Activated T-cell treated with anti-CD3 and anti-CD28 coated beads, Interleukin-2, amount 50 U/mL, for 72 hours (primary cell): Measurements from ENCODE around the gene ESYT3. TPM values are rescaled to one million over a fixed set of nuclear protein-coding genes. Genes with fewer than 3 reads are reported as not detected.
"Not testable (repeated sequence)": the region's sequence is repeated elsewhere in the genome, so short reads cannot be mapped to it uniquely, and the experiment has no call there.

Experiments
- ATAC-seq, 2 donors: fragments of 150-1000 bp; cut with Tn5 transposase; replicated peaks in 1 of 2; 2 replicates each; pipeline ENCODE4 v1.10.0; 2021; ENCODE audit warnings: moderate library complexity in 2 of 2, mild to moderate bottlenecking in 1 of 2
- DNase-seq, 2 donors: peaks; one replicate each; pipeline ENCODE4 v3.0.0; 2021 to 2022; ENCODE audit warnings: mixed read lengths in 1 of 2
- H3K27ac Mint-ChIP-seq: one replicate; pipeline ENCODE4 v1.8.0; 2022; ENCODE audit warnings: mild to moderate bottlenecking, moderate library complexity, mixed read lengths
- H3K27me3 Mint-ChIP-seq: one replicate; pipeline ENCODE4 v1.8.0; 2022; ENCODE audit warnings: low read depth, mixed read lengths
- H3K36me3 Mint-ChIP-seq, 2 donors: one replicate each; pipeline ENCODE4 v1.8.0; 2022; ENCODE audit warnings: mixed read lengths in 2 of 2, mild to moderate bottlenecking in 1 of 2; ENCODE audit not compliant: insufficient read depth in 2 of 2
- H3K4me1 Mint-ChIP-seq: one replicate; pipeline ENCODE4 v1.8.0; 2022; ENCODE audit warnings: low read depth, mixed read lengths
- H3K4me3 Mint-ChIP-seq, 2 donors: one replicate each; pipeline ENCODE4 v1.8.0; 2022; ENCODE audit warnings: mild to moderate bottlenecking in 2 of 2, mixed read lengths in 2 of 2, moderate library complexity in 2 of 2
- H3K9me3 Mint-ChIP-seq, 2 donors: one replicate each; pipeline ENCODE4 v1.8.0; 2022; ENCODE audit warnings: mixed read lengths in 2 of 2
- total RNA-seq, 2 donors: library from RNA; stranded (reverse); gene quantifications; one replicate each; pipeline ENCODE4 v1.2.3, GENCODE V29; 2022

ESYT3 gene
- total RNA-seq, 2 donors from 2014 or later, result 0.22 to 1.1 TPM

- Mint-ChIP-seq H3K27me3 (no peaks in the 10 kb centered on the region), H3K4me1 (peaks cover 15% of the 10 kb centered on the region), H3K36me3 (peaks cover 0 to 3% of the 10 kb centered on the region in 2 donors), H3K27ac (no peak overlapping the region), H3K4me3 (no peak overlapping the region), H3K9me3 (no peaks in the 10 kb centered on the region)
- DNase-seq (no peak), ATAC-seq (no peak)
Measured at GRCh38 chr3:138509586-138509985, 75.2 kb downstream of the ESYT3 start.

- Mint-ChIP-seq H3K9me3 (no peaks in the 10 kb centered on the region), H3K27me3 (no peaks in the 10 kb centered on the region), H3K36me3 (peaks cover 0 to 7% of the 10 kb centered on the region in 2 donors)
Measured at GRCh38 chr3:138511945-138512344, 77.5 kb downstream of the ESYT3 start.

GRCh38 chr3:138513090-138513843 lies 78.9 kb downstream of the ESYT3 start:
- H3K9me3 Mint-ChIP-seq, result no peaks in the 10 kb centered on the region
- H3K4me1 Mint-ChIP-seq, result peaks cover 15% of the 10 kb centered on the region
- H3K27me3 Mint-ChIP-seq, result no peaks in the 10 kb centered on the region
- peak overlapping the region; percentile 3 to 19 for H3K4me3 Mint-ChIP-seq
- H3K36me3 Mint-ChIP-seq, result peaks cover 2 to 14% of the 10 kb centered on the region in 2 donors
- ATAC-seq (peak; percentile 94 to 98), DNase-seq (peak; percentile 8 to 11)
- peak overlapping the region; percentile 1 for H3K27ac Mint-ChIP-seq

More at GRCh38 chr3:138511945-138512344, 77.5 kb downstream of the ESYT3 start:
- H3K27ac Mint-ChIP-seq, result no peak overlapping the region
- ATAC-seq (no peak), DNase-seq (no peak)
- H3K4me1 Mint-ChIP-seq, result peaks cover 15% of the 10 kb centered on the region
- H3K4me3 Mint-ChIP-seq, result no peak overlapping the region

GRCh38 chr3:138521445-138521844 lies 87.0 kb downstream of the ESYT3 start:
- H3K9me3 Mint-ChIP-seq, H3K27me3 Mint-ChIP-seq: not testable (repeated sequence)
- H3K36me3 Mint-ChIP-seq, result peaks cover 13 to 46% of the 10 kb centered on the region in 2 donors

More at GRCh38 chr3:138521445-138521844, 87.0 kb downstream of the ESYT3 start:
- ATAC-seq, H3K4me3 Mint-ChIP-seq, H3K27ac Mint-ChIP-seq, H3K4me1 Mint-ChIP-seq, DNase-seq: not testable (repeated sequence)

Other genes with a start within 250 kb of the ESYT3 start
- gene ARMC8, start 247.3 kb upstream of the ESYT3 start, total RNA-seq, result 10 to 100 TPM; 36.8 to 40.2 TPM
- gene NME9, start 104.8 kb upstream of the ESYT3 start, total RNA-seq, result under 1 TPM; 0.53 to 0.58 TPM
- under 1 TPM; 0.19 to 0.72 TPM for gene MRAS, start 86.0 kb upstream of the ESYT3 start, total RNA-seq
- gene CEP70, start 159.6 kb downstream of the ESYT3 start, total RNA-seq, result 10 to 100 TPM; 19.7 to 22.6 TPM
- gene FAIM, start 174.2 kb downstream of the ESYT3 start, total RNA-seq, result 1 to 10 TPM; 6.0 to 7.5 TPM